Measurements from ENCODE around the gene C6orf163. TPM values are rescaled to one million over a fixed set of nuclear protein-coding genes. Genes with fewer than 3 reads are reported as not detected.

The C6orf163 gene
- total and polyA plus RNA-seq, 7 donors, result 0.71 to 3.3 (median 2.9) TPM; not detected in 2

GRCh38 chr6:87375315-87375714, 30.7 kb downstream of the C6orf163 start:
- no peak overlapping the region for H3K4me3 ChIP-seq
- TF ChIP-seq EP300 (IDR thresholded peaks at IDR 0.05) (no peak), CTCF (IDR thresholded peaks at IDR 0.05) (no peak), POLR2AphosphoS5 (IDR thresholded peaks at IDR 0.05) (no peak), POLR2A (IDR thresholded peaks at IDR 0.05) (no peak)
- no peak for DNase-seq
- intact Hi-C loops (cut with DNase I), result no loop called here
- 97 to 99% methylated on average over 2 of the region's 2 CpGs for WGBS, 2 donors
- H3K4me1 ChIP-seq, result no peaks in the 10 kb centered on the region
- no peaks in the 10 kb centered on the region for H3K9me3 ChIP-seq
- no peaks in the 10 kb centered on the region for H3K27me3 ChIP-seq
- no peak overlapping the region for H3K27ac ChIP-seq
- no peaks in the 10 kb centered on the region for H3K36me3 ChIP-seq

DNA sequence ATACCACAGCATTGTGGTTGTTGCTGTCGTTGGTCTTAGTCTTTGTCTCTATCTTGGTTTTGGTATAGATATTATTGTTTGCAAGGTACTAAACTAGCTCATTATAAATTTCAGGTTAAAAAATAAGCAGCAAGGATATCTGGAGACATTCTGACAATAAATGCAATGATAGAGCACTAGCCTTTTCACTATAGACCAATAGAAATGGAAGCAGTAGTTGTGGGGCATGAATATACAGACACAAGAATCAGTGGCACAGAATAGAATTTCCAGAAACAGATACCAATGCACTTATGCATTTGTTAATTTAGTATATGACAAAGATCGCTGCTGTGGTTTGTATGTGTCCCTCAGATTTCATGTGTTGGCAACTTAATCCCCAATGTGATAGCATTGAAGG, 32.0 kb downstream of the C6orf163 start:
- Histone ChIP-seq H3K36me3 (no peaks in the 10 kb centered on the region), H3K27ac (no peak overlapping the region), H3K4me1 (no peaks in the 10 kb centered on the region), H3K9me3 (no peaks in the 10 kb centered on the region), H3K27me3 (no peaks in the 10 kb centered on the region), H3K4me3 (no peak overlapping the region)
- 93 to 95% methylated on average over 2 of the region's 2 CpGs for WGBS, 2 donors
- intact Hi-C loops (cut with DNase I), result no loop called here
- no peak for DNase-seq
- TF ChIP-seq EP300 (IDR thresholded peaks at IDR 0.05) (no peak), POLR2AphosphoS5 (IDR thresholded peaks at IDR 0.05) (no peak), POLR2A (IDR thresholded peaks at IDR 0.05) (no peak), CTCF (IDR thresholded peaks at IDR 0.05) (no peak)

DNA sequence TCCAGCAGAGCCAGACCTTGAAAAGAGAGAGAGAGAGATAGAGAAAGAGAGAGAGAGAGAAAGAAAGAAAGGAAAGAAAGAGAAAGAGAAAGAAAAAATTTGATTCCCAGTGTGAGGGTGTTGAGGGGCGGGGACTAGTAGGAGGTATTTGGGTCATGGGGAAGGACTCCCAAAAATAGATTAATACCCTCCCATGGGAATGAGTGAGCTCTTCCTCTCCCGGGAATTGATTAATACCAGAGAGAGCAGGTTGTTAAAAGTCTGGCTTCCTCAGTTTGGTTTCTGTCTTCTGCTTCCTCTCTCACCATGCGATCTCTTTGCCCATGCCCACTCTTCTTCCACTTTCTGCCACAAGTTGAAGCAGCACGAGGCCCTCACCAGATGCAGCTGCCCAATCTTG, 34.3 kb downstream of the C6orf163 start:
- no peak for DNase-seq
- 69 to 86% methylated on average over 4 of the region's 4 CpGs for WGBS, 2 donors
- no peaks in the 10 kb centered on the region for H3K27me3 ChIP-seq
- H3K27ac ChIP-seq, result no peak overlapping the region
- intact Hi-C loops (cut with DNase I), result no loop called here
- no peak for TF ChIP-seq POLR2AphosphoS5 (IDR thresholded peaks at IDR 0.05)
- no peak for TF ChIP-seq EP300 (IDR thresholded peaks at IDR 0.05)
- TF ChIP-seq CTCF (IDR thresholded peaks at IDR 0.05), result no peak
- no peak for TF ChIP-seq POLR2A (IDR thresholded peaks at IDR 0.05)
- H3K4me3 ChIP-seq, result no peak overlapping the region
- H3K36me3 ChIP-seq, result no peaks in the 10 kb centered on the region
- no peaks in the 10 kb centered on the region for H3K9me3 ChIP-seq
- H3K4me1 ChIP-seq, result no peaks in the 10 kb centered on the region

- DNase-seq, result no peak
- Histone ChIP-seq H3K27ac (no peak overlapping the region), H3K27me3 (no peaks in the 10 kb centered on the region), H3K4me1 (no peaks in the 10 kb centered on the region), H3K36me3 (no peaks in the 10 kb centered on the region), H3K9me3 (no peaks in the 10 kb centered on the region), H3K4me3 (no peak overlapping the region)
- TF ChIP-seq EP300 (IDR thresholded peaks at IDR 0.05) (no peak), POLR2AphosphoS5 (IDR thresholded peaks at IDR 0.05) (no peak), POLR2A (IDR thresholded peaks at IDR 0.05) (no peak), CTCF (IDR thresholded peaks at IDR 0.05) (no peak)
- WGBS, 2 donors, result 92% methylated on average over 5 of the region's 5 CpGs
- intact Hi-C loops (cut with DNase I), result no loop called here
These were observed 38.2 kb downstream of the C6orf163 start for GRCh38 chr6:87382861-87383260.

DNA sequence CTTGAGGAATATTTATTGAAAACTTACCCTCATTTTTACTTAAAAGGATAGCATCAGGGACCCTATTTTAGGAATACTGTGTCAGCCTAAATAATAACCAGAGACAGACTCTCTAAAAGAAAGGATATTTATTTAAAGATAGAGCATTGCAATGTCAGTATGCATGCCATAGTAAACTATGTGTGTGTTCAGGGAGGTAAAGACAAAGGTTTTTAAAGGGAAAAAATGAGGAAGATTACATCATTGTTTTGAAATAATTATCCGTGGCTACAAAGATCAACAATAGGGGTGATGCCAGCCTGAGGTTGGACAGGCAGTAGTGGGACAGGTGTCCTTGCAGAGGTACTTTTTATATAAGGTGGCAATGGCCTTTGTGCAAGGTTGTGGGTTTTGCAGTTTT, 39.4 kb downstream of the C6orf163 start:
- TF ChIP-seq EP300 (IDR thresholded peaks at IDR 0.05), result no peak
- TF ChIP-seq CTCF (IDR thresholded peaks at IDR 0.05), result no peak
- no peak overlapping the region for H3K4me3 ChIP-seq
- intact Hi-C loops (cut with DNase I), result no loop called here
- no peaks in the 10 kb centered on the region for H3K4me1 ChIP-seq
- no peaks in the 10 kb centered on the region for H3K27me3 ChIP-seq
- no peaks in the 10 kb centered on the region for H3K9me3 ChIP-seq
- H3K36me3 ChIP-seq, result no peaks in the 10 kb centered on the region
- 30 to 68% methylated on average over 1 of the region's 1 CpG for WGBS, 2 donors
- DNase-seq, result no peak
- no peak overlapping the region for H3K27ac ChIP-seq
